Hepatocyte (in vitro differentiated cells): Measurements from ENCODE around the gene NXN.

Experiments
- EZH2 ChIP-seq: fragments of 200-600 bp; sonication (generic); IDR thresholded peaks from 2 replicates; pipeline ENCODE4 v1.6.1; 2016; ENCODE audit warnings: antibody characterized with exemption, mild to moderate bottlenecking, borderline replicate concordance
- TF ChIP-seq, protein P1 (sequence below): fragments of 200-600 bp; sonication (generic); IDR thresholded peaks from 2 replicates; pipeline ENCODE4 v1.5.1; 2016; ENCODE audit warnings: antibody characterized with exemption, mild to moderate bottlenecking; ENCODE audit not compliant: poor library complexity

DNA sequence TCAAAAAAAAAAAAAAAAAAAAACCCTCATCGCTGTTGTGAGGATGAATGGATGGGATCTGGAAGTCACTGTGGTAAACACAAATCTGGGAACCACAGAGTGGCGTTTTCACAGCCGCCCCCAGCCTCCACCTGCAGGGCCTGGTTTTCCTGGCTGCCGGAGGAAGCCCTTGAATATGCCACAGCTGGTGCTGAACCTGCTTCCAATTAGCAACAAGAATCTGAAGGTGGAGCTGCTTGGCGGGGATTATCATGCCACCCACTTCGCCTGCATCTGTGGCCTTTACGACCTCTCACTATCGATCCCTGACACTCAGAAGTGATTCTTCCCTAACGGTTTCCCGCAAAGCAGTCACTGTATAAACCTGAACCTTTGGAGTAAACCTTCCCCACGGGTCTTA is 181.3 kb downstream of the NXN start:
- TF ChIP-seq, protein P1, sequence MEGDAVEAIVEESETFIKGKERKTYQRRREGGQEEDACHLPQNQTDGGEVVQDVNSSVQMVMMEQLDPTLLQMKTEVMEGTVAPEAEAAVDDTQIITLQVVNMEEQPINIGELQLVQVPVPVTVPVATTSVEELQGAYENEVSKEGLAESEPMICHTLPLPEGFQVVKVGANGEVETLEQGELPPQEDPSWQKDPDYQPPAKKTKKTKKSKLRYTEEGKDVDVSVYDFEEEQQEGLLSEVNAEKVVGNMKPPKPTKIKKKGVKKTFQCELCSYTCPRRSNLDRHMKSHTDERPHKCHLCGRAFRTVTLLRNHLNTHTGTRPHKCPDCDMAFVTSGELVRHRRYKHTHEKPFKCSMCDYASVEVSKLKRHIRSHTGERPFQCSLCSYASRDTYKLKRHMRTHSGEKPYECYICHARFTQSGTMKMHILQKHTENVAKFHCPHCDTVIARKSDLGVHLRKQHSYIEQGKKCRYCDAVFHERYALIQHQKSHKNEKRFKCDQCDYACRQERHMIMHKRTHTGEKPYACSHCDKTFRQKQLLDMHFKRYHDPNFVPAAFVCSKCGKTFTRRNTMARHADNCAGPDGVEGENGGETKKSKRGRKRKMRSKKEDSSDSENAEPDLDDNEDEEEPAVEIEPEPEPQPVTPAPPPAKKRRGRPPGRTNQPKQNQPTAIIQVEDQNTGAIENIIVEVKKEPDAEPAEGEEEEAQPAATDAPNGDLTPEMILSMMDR: no peak
- TF ChIP-seq EZH2: no peak
